ENCODE measurements around the gene AR. TPM values are rescaled to one million over a fixed set of nuclear protein-coding genes. Genes with fewer than 3 reads are reported as not detected.

The AR gene
- total RNA-seq, 1 donor from 2014 or later: 7.2 TPM

DNA sequence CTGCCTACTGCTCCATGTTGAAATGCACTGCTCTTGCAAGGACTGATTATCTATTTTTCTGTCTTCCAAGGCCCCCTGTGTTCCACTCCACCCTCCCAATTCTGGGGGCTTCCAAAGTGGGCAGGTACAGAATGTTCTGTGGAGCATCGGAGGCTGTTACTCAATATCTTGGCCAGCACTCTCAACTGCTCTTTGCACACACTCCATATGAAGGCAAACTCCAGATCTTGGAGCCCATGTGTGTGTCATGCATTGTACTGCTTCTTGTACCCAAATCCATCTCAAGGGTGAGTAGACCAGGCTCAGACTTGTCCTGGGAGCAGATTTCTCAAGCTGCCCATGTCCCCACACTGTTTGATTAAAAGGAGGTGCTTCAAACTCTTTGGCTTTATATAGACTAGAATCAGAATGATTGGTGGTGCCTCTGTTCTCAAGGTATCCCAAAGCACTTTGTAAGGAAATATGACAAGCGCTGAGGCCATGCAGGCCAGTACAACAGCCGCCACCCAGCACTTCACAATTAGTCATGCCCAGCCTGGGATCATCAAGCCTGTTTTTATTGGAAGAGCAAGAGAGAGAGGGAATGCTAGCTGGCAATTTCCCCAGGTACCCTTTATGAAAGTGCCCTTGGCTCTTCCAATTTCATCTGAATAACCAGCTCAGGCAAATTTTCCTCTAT, 44.3 kb downstream of the AR start:
- Mint-ChIP-seq H3K4me1 (no peaks in the 10 kb centered on the region), H3K4me3 (no peak overlapping the region), H3K36me3 (peaks cover 1% of the 10 kb centered on the region), H3K27ac (no peak overlapping the region), H3K9me3 (peaks cover 50% of the 10 kb centered on the region), H3K27me3 (ENCODE audit: low read depth) (no peaks in the 10 kb centered on the region)
- TF ChIP-seq, protein P1, sequence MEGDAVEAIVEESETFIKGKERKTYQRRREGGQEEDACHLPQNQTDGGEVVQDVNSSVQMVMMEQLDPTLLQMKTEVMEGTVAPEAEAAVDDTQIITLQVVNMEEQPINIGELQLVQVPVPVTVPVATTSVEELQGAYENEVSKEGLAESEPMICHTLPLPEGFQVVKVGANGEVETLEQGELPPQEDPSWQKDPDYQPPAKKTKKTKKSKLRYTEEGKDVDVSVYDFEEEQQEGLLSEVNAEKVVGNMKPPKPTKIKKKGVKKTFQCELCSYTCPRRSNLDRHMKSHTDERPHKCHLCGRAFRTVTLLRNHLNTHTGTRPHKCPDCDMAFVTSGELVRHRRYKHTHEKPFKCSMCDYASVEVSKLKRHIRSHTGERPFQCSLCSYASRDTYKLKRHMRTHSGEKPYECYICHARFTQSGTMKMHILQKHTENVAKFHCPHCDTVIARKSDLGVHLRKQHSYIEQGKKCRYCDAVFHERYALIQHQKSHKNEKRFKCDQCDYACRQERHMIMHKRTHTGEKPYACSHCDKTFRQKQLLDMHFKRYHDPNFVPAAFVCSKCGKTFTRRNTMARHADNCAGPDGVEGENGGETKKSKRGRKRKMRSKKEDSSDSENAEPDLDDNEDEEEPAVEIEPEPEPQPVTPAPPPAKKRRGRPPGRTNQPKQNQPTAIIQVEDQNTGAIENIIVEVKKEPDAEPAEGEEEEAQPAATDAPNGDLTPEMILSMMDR (IDR thresholded peaks at IDR 0.05; ENCODE audit: unreplicated experiment): no peak
- DNase-seq (ENCODE audit: low spot score in 2 of 2, unreplicated experiment in 2 of 2): no peak

DNA sequence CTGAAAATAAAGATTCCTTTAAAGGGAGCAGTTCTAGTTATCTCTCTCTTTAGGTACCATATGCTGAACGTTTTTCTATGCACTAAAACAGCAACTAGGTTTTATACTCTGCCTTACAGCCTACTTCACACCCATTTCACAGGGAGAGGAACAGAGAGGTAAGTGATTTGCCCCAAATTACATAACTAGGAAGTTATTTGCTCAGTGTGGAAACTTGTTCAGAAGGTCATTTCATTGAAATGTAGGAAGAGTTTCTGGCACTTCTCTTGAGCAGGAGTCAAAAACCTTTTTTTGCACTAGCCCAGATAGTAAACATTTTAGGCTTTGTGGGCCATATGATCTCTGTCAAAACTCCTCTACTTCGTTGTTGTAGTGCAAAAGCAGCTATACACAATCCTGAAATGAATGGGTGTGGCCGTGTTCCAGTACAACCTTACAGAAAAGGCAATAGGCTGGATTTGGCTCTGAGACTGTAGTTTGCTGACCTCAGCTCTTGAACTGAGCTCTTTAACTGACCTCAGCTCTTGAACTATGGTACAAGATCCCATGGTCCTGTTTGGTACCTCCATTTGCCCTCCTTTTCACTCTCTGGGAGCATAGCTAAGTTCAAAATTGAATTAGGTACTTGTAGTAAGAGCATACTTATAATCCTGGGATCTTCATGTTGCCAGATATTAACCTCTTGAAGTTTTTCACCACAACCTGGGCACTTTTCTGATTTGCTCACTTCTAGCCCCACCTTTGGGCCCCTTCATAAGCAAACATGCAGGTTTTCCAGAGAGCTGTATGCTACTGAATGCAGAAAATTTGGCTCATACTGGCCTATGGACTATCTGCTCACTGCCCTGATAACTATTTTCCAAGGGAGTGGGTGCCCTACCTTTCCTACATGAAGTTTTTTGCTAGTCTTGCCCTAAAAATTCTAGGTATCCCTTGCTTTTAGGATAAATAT, 53.3 kb downstream of the AR start:
- H3K27ac Mint-ChIP-seq: no peak overlapping the region
- TF ChIP-seq, protein P1 (IDR thresholded peaks at IDR 0.05; ENCODE audit: unreplicated experiment): no peak
- H3K4me1 Mint-ChIP-seq: no peaks in the 10 kb centered on the region
- no peak overlapping the region for H3K4me3 Mint-ChIP-seq
- no peaks in the 10 kb centered on the region for H3K27me3 Mint-ChIP-seq (ENCODE audit: low read depth)
- DNase-seq (ENCODE audit: low spot score in 2 of 2, unreplicated experiment in 2 of 2): no peak
- H3K36me3 Mint-ChIP-seq: no peaks in the 10 kb centered on the region
- peaks cover 14% of the 10 kb centered on the region for H3K9me3 Mint-ChIP-seq

DNA sequence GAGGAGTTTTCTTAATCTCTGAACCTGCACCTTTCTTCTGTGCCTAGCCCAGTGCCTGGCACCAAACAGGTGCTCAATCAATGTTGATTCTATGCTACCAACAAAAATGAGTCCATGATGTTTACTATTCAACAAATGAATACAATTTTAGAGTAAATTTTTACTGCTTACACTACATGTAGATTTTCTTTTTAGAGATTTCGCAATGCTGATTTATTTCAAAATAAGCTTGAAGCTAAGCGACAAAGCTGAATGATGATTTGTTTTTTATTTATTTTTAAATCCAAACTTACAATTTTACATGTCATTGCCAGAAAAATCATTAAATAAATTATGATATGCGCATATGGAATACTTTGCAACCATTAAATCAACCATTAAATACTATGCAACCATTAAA, 55.7 kb downstream of the AR start:
- Mint-ChIP-seq H3K9me3 (peaks cover 21% of the 10 kb centered on the region), H3K27me3 (ENCODE audit: low read depth) (no peaks in the 10 kb centered on the region), H3K4me1 (no peaks in the 10 kb centered on the region), H3K4me3 (no peak overlapping the region), H3K27ac (no peak overlapping the region), H3K36me3 (no peaks in the 10 kb centered on the region)
- no peak for DNase-seq (ENCODE audit: low spot score in 2 of 2, unreplicated experiment in 2 of 2)
- TF ChIP-seq, protein P1 (IDR thresholded peaks at IDR 0.05; ENCODE audit: unreplicated experiment): no peak

DNA sequence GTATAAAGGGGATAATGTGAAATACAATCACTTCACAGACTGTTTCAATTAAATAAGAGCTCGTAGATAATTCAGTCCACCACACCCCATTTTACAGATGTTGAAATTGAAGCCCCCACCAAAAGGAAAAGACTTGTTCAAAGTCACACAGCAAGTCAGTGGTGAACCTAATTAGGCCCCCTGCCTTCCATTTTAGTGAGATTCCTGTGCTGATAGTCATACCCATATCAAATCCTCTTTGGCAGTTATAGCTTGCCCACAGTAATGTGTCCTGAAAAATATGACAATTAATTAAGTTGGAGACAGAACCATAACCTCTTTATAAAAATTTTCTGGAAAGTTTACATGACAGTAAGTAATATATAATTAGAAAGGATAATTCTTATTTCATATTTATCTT, 58.0 kb downstream of the AR start:
- H3K27me3 Mint-ChIP-seq (ENCODE audit: low read depth): no peaks in the 10 kb centered on the region
- H3K9me3 Mint-ChIP-seq: peaks cover 26% of the 10 kb centered on the region
- H3K4me1 Mint-ChIP-seq: no peaks in the 10 kb centered on the region
- TF ChIP-seq, protein P1 (IDR thresholded peaks at IDR 0.05; ENCODE audit: unreplicated experiment): no peak
- H3K27ac Mint-ChIP-seq: no peak overlapping the region
- no peak for DNase-seq (ENCODE audit: low spot score in 2 of 2, unreplicated experiment in 2 of 2)
- H3K36me3 Mint-ChIP-seq: no peaks in the 10 kb centered on the region
- H3K4me3 Mint-ChIP-seq: no peak overlapping the region

DNA sequence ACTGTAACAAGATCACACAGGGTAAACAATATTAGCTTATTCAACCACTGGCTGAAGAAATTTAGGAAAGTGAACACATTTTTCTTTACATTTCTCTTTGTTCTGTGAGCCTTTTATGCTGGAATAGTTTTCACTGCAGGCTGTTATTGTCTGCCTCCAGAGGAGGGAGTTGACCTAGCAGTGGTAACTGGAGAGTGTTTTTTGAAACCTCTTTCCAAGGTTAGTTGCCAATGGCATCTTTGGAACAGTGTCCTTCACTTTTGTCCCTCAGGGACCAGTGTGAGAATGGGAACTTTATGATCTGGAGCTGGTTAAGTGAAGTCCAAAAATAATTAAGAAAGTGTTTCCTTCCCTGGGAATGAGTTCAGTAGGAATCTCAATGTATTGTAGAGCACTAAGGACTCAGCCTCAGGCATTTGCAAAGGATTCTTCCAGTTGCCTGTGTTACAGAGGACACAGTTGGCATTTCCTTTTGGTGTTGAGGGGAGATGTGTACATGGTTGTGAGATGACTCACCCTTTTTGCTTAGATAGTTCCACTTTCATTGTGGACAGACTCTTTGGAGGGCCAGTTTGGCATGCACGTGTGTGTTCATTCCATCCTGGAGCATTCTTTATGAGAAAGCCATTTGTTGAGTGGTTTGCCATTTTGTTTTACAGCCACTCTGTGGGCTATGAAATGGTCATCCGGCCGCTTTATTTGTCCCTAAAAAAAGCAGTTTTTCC, 61.3 kb downstream of the AR start:
- H3K27ac Mint-ChIP-seq: no peak overlapping the region
- no peaks in the 10 kb centered on the region for H3K27me3 Mint-ChIP-seq (ENCODE audit: low read depth)
- no peaks in the 10 kb centered on the region for H3K36me3 Mint-ChIP-seq
- no peaks in the 10 kb centered on the region for H3K4me1 Mint-ChIP-seq
- H3K4me3 Mint-ChIP-seq: no peak overlapping the region
- TF ChIP-seq, protein P1 (IDR thresholded peaks at IDR 0.05; ENCODE audit: unreplicated experiment): no peak
- H3K9me3 Mint-ChIP-seq: peaks cover 24% of the 10 kb centered on the region
- no peak for DNase-seq (ENCODE audit: low spot score in 2 of 2, unreplicated experiment in 2 of 2)

Measured in mesothelial cell of epicardium (in vitro differentiated cells).